ENCODE measurements around the gene GALR2.

The GALR2 gene

DNA sequence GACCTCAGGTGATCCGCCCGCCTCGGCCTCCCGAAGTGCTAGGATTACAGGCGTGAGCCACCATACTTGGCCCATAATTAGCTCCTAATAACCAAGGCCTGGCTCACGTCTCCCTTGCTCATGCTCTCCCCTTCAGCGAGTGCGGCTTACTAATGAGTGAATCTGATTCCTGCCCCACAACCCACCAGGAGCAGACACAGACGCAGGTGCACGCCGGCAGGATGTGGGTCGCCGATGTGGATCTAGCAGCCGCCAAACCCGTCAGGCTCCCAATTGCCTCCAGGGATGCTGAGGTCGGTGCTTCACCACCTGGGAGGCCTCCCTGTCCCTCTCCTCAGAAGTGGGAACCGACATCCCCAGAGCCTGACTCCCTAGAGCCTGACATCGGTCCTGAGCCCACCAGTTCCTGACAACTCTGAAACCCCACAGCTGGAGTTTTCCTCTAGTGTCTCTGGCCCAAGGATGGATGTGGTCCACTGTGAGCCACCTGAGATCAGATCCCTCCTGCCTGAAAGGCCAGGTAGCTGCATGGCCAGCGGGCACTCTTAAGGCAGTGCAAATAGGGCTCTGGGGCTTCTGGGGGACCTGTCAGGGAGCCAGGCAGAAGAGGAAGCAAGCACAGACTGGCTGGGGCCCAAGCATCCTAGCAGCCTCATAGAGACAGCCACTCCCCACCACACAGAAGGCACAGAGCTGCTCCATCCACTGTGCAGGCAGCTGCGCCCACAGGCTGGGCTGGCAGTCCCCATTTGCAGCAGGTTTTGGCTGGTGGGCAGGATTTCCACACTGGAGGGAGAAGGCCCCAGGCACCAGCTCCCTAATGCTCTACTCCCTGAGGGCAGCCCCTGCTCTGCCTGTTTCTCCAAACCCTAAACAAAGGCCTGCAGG lies 18.2 kb downstream of the GALR2 start:
- no peak for DNase-seq (ENCODE audit: low read depth in 2 of 3, low spot score in 2 of 3)

DNA sequence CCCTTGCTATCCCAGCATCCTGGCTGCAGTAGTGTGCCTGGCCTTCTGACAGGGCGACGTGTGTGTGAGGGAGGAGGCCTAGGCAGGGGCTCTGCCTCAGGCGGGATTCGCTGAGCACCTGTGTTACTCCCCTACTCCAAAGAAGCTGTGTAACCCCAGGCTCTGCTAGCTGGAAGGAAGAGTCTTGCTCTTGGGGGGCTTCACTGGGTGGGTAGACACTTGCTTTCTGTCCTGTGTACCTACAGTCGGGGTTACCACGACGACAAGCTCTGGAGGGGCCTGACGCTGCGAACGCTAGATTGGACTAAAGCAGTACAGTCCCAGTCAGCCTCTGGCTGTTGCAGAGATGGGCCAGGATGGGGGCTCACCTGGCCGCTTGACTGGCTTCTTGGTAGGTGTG lies 19.5 kb downstream of the GALR2 start:
- DNase-seq (ENCODE audit: low read depth in 2 of 3, low spot score in 2 of 3) = no peak

DNA sequence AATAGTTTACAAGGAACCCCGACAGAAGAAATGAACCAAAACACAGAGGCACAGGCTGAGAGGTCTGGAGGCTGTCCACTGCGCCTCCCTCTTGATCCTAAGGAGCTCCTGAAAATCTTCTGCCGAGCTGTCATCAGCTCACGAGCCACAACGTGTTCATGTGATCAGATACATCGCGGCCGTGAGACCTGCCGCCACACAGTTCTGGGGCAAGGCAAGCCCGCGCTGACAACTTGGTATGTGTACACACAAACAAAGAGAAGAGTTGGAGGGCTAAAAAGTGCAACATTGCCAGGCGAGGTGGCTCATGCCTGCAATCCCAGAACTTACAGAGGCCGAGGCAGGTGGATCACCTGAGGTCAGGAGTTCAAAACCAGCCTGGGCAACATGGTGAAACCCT lies 21.4 kb downstream of the GALR2 start:
- no peak for DNase-seq (ENCODE audit: low read depth in 2 of 3, low spot score in 2 of 3)

GRCh38 chr17:76097716-76098295 lies 23.2 kb downstream of the GALR2 start:
- DNase-seq (ENCODE audit: low read depth in 2 of 3, low spot score in 2 of 3) = no peak

GRCh38 chr17:76102944-76103273 lies 28.3 kb downstream of the GALR2 start:
- no peak for DNase-seq (ENCODE audit: low read depth in 2 of 3, low spot score in 2 of 3)

DNA sequence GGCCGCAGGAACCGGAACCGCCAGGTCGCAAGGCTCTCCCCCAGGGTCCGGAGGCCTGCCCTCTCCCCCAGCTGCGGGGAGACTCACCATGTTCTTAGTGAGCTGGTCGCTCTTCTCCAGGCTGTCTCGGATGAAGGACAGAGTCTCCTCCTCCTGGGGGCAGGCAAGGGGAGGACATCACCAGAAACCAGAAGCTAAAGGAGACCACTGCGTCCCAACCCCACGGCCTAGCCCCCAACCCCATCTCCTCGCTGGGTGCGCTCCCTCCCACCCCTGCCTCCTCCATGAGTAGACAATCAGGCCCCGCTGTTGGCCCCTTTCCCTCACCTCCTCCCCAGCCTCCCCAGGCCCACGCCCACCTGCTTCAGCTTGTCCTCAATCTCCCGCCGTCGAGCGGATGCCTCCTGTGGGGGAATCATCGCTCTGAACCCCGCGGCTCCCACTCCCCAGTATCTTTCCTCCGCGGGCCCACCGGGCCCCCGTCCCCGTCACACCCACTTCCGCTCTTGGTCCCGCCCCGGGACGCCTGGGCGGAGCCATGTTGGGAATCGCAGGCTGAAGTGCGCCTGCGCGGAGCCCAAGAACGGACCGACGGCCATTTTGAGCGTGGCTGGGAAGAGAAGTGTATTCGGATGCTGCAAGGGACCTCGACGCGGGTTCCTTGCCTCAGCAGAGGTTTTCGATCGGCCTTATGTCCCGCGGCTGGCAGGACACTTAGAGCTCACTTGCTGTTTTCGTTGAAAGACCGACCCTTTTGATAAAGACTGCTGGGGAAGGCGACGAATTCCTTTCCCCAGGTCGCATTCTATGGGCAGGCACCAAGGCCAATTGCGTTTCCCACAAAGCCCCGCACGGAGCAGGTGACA lies 28.9 kb downstream of the GALR2 start, which contains the start of gene EXOC7:
Gene EXOC7, minus strand, starts transcription at position 514 of the 866 bp plus-strand sequence. Its CDS starts 95 bp downstream, at position 419.
- peak; percentile 84 to 87 (median 86) for DNase-seq (ENCODE audit: low read depth in 2 of 3, low spot score in 2 of 3)

GRCh38 chr17:76104140-76104895 lies 29.7 kb downstream of the GALR2 start:
- DNase-seq (ENCODE audit: low read depth in 2 of 3, low spot score in 2 of 3) = no peak

DNA sequence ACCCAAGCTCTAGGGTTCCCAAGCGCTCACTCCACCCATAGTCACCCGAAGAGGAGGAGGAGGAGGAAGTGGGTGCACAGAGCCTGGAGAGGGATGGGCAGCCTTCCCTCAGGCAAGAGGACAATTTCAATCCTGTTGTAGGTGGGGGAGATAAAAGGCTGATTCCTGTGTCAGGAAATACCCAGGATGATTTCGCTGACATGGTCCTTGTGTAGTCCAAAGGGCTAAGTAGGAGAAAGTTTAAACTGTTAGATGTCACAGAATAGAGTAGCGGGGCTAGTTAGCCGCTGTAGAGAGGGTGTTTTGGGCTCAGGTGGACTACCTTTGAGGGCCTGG lies 30.3 kb downstream of the GALR2 start:
- DNase-seq (ENCODE audit: low read depth in 2 of 3, low spot score in 2 of 3) = no peak

DNA sequence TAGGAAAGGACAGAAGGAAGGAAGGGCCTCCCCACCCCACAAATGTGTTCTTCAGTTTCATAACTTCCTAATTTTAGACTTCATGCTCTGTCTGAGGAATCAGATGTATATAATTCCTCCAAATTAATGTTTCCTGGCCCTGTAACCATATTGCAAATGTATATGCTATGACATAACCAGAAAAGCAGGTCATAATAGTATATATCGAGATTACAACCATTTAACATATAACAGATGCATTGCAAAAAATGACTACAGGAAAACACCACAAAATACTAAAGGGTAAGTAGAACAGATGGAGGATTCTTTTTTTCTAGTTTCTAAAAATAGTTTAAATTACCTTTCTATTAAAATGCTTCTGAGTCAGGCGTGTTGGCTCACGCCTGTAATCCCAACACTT lies 32.1 kb downstream of the GALR2 start:
- no peak for DNase-seq (ENCODE audit: low read depth in 2 of 3, low spot score in 2 of 3)

GRCh38 chr17:76107509-76107908 lies 32.9 kb downstream of the GALR2 start:
- DNase-seq (ENCODE audit: low read depth in 2 of 3, low spot score in 2 of 3) = no peak

- DNase-seq (ENCODE audit: low read depth in 2 of 3, low spot score in 2 of 3) = no peak
Measured at GRCh38 chr17:76111956-76112355, 37.4 kb downstream of the GALR2 start.

DNA sequence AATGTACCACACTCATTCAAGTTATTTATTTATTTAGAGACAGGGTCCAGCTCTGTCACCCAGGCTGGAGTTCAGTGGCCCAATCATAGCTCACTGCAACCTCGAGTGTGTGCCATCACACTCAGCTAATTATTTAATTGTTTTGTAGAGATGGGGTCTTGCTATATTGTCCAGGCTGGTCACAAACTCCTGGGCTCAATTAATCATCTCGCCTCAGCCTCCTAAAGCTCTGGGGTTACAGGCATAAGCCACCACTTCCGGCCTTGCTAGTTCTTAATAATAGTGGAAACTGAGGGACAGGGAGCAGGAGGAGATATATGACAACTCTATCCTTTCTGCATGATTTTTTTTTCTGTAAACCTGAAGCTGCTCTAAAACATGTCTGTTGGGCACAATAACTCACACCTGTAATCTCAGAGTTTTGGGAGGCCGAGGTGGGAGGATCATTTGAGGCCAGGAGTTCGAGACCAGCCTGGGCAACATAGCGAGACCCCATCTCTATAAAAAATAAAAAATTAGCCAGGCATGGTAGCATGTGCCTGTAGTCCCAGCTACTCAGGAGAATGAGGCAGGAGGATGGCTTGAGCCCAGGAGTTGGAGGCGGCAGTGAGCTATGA lies 40.7 kb downstream of the GALR2 start:
- DNase-seq (ENCODE audit: low read depth in 2 of 3, low spot score in 2 of 3) = no peak

GRCh38 chr17:76119409-76120371 lies 45.1 kb downstream of the GALR2 start:
- DNase-seq (ENCODE audit: low read depth in 2 of 3, low spot score in 2 of 3) = no peak

- DNase-seq (ENCODE audit: low read depth in 2 of 3, low spot score in 2 of 3) = no peak
Measured at GRCh38 chr17:76120658-76121008, 46.1 kb downstream of the GALR2 start.

GRCh38 chr17:76121932-76122430 lies 47.4 kb downstream of the GALR2 start:
- DNase-seq (ENCODE audit: low read depth in 2 of 3, low spot score in 2 of 3) = no peak

DNA sequence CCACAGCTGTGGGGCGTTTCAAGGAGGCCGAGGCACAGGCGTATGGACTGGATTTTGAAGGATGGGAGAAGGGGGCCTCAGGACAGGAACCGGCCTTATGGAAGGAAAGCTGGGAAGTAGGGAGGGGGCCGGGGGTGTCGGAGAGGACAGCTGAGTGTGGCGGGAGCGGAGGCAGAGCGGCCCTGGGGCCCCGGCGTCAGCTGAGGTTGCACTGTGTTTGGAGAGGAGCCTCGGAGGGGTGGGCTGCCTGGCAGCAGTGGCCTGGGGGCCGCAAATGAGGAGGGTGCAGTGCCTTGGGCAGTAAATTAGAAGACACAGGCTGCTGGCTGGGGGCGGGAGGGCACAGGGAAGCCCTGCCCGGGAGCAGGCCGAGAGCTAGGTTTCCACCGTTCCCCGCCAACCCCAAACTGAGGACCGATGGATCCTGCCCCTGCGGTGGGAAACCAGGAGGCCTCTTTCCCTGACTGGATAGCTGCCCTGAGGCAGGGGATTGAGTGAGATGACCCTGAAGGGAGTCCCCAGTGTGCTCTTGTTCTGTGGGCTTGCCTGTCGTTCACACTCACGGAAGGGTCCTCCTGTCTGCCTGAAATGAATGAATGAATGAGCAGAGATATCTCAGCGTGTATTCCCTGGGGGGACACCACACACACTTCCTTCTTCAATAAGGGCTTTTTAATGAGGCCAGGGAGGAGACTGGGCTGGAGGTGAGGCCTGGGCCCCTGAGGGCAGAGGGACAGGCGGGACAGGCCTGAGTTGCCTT lies 48.0 kb downstream of the GALR2 start:
- DNase-seq (ENCODE audit: low read depth in 2 of 3, low spot score in 2 of 3) = no peak

- no peak for DNase-seq (ENCODE audit: low read depth in 2 of 3, low spot score in 2 of 3)
Measured at GRCh38 chr17:76123191-76123499, 48.6 kb downstream of the GALR2 start.

- no peak for DNase-seq (ENCODE audit: low read depth in 2 of 3, low spot score in 2 of 3)
Measured at GRCh38 chr17:76123749-76124581, 49.4 kb downstream of the GALR2 start.

All from activated CD8-positive, alpha-beta memory T cell treated with anti-CD3 and anti-CD28 coated beads for 48 hours (primary cell).